GM23338 (cell line): ENCODE data around the gene CENPP. TPM values are rescaled to one million over a fixed set of nuclear protein-coding genes. Genes with fewer than 3 reads are reported as not detected.

ENCODE experiments used
- ATAC-seq: fragments of 200-7000 bp; cut with Tn5 transposase; 3 replicates; pipeline ENCODE4 v1.9.1; 2020
- DNase-seq: peaks from one replicate; pipeline ENCODE4 v3.0.0-alpha.2; 2015; ENCODE audit warnings: low spot score
- H2AFZ ChIP-seq: fragments of 200-600 bp; sonication (generic); 2 replicates; pipeline ENCODE4 v1.8.0; 2016; ENCODE audit warnings: antibody characterized with exemption, mild to moderate bottlenecking, moderate library complexity
- H3F3A ChIP-seq: fragments of 200-600 bp; sonication (generic); replicated peaks from 2 replicates; pipeline ENCODE4 v1.8.0; 2017; ENCODE audit warnings: antibody characterized with exemption, mixed run types, low read depth
- H3K27ac ChIP-seq: fragments of 200-600 bp; sonication (generic); 2 replicates; pipeline ENCODE4 v1.6.1; 2016; ENCODE audit warnings: low read depth
- H3K27me3 ChIP-seq: fragments of 200-600 bp; sonication (generic); 2 replicates; pipeline ENCODE4 v1.8.0; 2016; ENCODE audit warnings: mild to moderate bottlenecking, mixed run types, moderate library complexity; ENCODE audit not compliant: insufficient read depth
- H3K36me3 ChIP-seq: fragments of 200-600 bp; sonication (generic); 2 replicates; pipeline ENCODE4 v1.8.0; 2016; ENCODE audit warnings: mild to moderate bottlenecking; ENCODE audit not compliant: insufficient read depth
- H3K4me1 ChIP-seq: fragments of 200-600 bp; sonication (generic); 2 replicates; pipeline ENCODE4 v1.8.0; 2016; ENCODE audit warnings: mild to moderate bottlenecking, moderate library complexity; ENCODE audit not compliant: insufficient read depth
- H3K4me2 ChIP-seq: fragments of 200-600 bp; sonication (generic); 2 replicates; pipeline ENCODE4 v1.7.1; 2017; ENCODE audit warnings: mixed run types
- H3K4me3 ChIP-seq: fragments of 200-600 bp; sonication (generic); 2 replicates; pipeline ENCODE4 v1.6.1; 2016; ENCODE audit warnings: mixed run types
- H3K79me2 ChIP-seq: fragments of 200-600 bp; sonication (generic); replicated peaks from 2 replicates; pipeline ENCODE4 v1.8.0; 2017; ENCODE audit warnings: mild to moderate bottlenecking; ENCODE audit not compliant: insufficient read depth
- H3K9me2 ChIP-seq: fragments of 200-600 bp; sonication (generic); 2 replicates; pipeline ENCODE4 v1.8.0; 2017; ENCODE audit not compliant: insufficient read depth
- H4K20me1 ChIP-seq: fragments of 200-600 bp; sonication (generic); replicated peaks from 2 replicates; pipeline ENCODE4 v1.8.0; 2017; ENCODE audit warnings: mild to moderate bottlenecking; ENCODE audit not compliant: insufficient read depth
- H3K27ac Mint-ChIP-seq: 2 replicates; pipeline ENCODE4 v1.8.0; 2020; ENCODE audit warnings: inconsistent platforms, mild to moderate bottlenecking, moderate library complexity, mixed read lengths
- H3K27me3 Mint-ChIP-seq: 3 replicates; pipeline ENCODE4 v1.8.0; 2022; ENCODE audit warnings: low read depth, mild to moderate bottlenecking, moderate library complexity, mixed read lengths, inconsistent platforms; ENCODE audit not compliant: insufficient read depth, poor library complexity
- H3K36me3 Mint-ChIP-seq: 3 replicates; pipeline ENCODE4 v1.8.0; 2021; ENCODE audit warnings: low read depth, mild to moderate bottlenecking, inconsistent platforms, moderate library complexity, mixed read lengths
- H3K4me1 Mint-ChIP-seq: 3 replicates; pipeline ENCODE4 v1.8.0; 2020; ENCODE audit warnings: mild to moderate bottlenecking, inconsistent platforms, mixed read lengths
- H3K4me3 Mint-ChIP-seq: 3 replicates; pipeline ENCODE4 v1.8.0; 2021; ENCODE audit warnings: moderate library complexity, mild to moderate bottlenecking, inconsistent platforms, mixed read lengths
- H3K9me3 Mint-ChIP-seq: 3 replicates; pipeline ENCODE4 v1.8.0; 2020; ENCODE audit warnings: moderate library complexity, mild to moderate bottlenecking, inconsistent platforms, mixed read lengths
- CREB1 ChIP-seq: fragments of 250-450 bp; sonication (Bioruptor Pico); IDR thresholded peaks from 2 replicates; pipeline ENCODE4 v1.5.0; 2020; ENCODE audit warnings: low read depth, mild to moderate bottlenecking, moderate library complexity
- EZH2phosphoT487 ChIP-seq: fragments of 200-600 bp; sonication (generic); IDR thresholded peaks from one replicate; pipeline ENCODE4 v1.8.1; 2018; ENCODE audit warnings: antibody characterized with exemption; ENCODE audit not compliant: unreplicated experiment
- POLR2AphosphoS5 ChIP-seq: IDR thresholded peaks from 2 replicates; pipeline ENCODE4 v1.6.1; 2016; ENCODE audit warnings: antibody characterized with exemption, low read depth
- STAT1 ChIP-seq: IDR thresholded peaks from one replicate; pipeline ENCODE4 v1.6.1; 2016; ENCODE audit warnings: antibody characterized with exemption; ENCODE audit not compliant: unreplicated experiment
- ZNF114 ChIP-seq: fragments of 250-450 bp; sonication (Bioruptor Pico); IDR thresholded peaks from 2 replicates; pipeline ENCODE4 v1.5.0; 2020; ENCODE audit warnings: mild to moderate bottlenecking, moderate library complexity
- ZNF331 ChIP-seq: fragments of 250-450 bp; sonication (Bioruptor Pico); IDR thresholded peaks from 2 replicates; pipeline ENCODE4 v1.5.0; 2020; ENCODE audit warnings: low read depth, mild to moderate bottlenecking, moderate library complexity
- polyA plus RNA-seq: library from polyadenylated mRNA; unstranded; fragments of >200 nt; fragmentation: Nextera tagmentation; extraction: Ambion mirVana; gene quantifications from 2 replicates; pipeline ENCODE4 v1.2.1, GENCODE V29; 2016
- total RNA-seq: library from RNA; depleted of rRNA; stranded (reverse); fragments of >200 nt; shearing (Covaris generic); gene quantifications from 2 replicates; pipeline ENCODE4 v1.2.3, GENCODE V29; 2014
- TF ChIP-seq, protein P1 (sequence below): IDR thresholded peaks from one replicate; pipeline ENCODE4 v1.6.1; 2018; ENCODE audit warnings: antibody characterized with exemption; ENCODE audit not compliant: unreplicated experiment
- TF ChIP-seq, protein P2 (sequence below): IDR thresholded peaks from 2 replicates; pipeline ENCODE4 v1.6.1; 2016; ENCODE audit warnings: antibody characterized with exemption
- TF ChIP-seq, protein P3 (sequence below): fragments of 250-450 bp; sonication (Bioruptor Pico); IDR thresholded peaks from 2 replicates; pipeline ENCODE4 v1.5.0; 2020; ENCODE audit warnings: mild to moderate bottlenecking, moderate library complexity

Gene CENPP
- total and polyA plus RNA-seq, 2 experiments from 2014 or later = 11.0 to 12.6 TPM

GRCh38 chr9:92612816-92613215, 287.1 kb downstream of the CENPP start (continued):
- TF ChIP-seq, protein P1, sequence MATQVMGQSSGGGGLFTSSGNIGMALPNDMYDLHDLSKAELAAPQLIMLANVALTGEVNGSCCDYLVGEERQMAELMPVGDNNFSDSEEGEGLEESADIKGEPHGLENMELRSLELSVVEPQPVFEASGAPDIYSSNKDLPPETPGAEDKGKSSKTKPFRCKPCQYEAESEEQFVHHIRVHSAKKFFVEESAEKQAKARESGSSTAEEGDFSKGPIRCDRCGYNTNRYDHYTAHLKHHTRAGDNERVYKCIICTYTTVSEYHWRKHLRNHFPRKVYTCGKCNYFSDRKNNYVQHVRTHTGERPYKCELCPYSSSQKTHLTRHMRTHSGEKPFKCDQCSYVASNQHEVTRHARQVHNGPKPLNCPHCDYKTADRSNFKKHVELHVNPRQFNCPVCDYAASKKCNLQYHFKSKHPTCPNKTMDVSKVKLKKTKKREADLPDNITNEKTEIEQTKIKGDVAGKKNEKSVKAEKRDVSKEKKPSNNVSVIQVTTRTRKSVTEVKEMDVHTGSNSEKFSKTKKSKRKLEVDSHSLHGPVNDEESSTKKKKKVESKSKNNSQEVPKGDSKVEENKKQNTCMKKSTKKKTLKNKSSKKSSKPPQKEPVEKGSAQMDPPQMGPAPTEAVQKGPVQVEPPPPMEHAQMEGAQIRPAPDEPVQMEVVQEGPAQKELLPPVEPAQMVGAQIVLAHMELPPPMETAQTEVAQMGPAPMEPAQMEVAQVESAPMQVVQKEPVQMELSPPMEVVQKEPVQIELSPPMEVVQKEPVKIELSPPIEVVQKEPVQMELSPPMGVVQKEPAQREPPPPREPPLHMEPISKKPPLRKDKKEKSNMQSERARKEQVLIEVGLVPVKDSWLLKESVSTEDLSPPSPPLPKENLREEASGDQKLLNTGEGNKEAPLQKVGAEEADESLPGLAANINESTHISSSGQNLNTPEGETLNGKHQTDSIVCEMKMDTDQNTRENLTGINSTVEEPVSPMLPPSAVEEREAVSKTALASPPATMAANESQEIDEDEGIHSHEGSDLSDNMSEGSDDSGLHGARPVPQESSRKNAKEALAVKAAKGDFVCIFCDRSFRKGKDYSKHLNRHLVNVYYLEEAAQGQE = no peak
- no peak for TF ChIP-seq ZNF114 (CRISPR knock-in tag)
- TF ChIP-seq, protein P2, sequence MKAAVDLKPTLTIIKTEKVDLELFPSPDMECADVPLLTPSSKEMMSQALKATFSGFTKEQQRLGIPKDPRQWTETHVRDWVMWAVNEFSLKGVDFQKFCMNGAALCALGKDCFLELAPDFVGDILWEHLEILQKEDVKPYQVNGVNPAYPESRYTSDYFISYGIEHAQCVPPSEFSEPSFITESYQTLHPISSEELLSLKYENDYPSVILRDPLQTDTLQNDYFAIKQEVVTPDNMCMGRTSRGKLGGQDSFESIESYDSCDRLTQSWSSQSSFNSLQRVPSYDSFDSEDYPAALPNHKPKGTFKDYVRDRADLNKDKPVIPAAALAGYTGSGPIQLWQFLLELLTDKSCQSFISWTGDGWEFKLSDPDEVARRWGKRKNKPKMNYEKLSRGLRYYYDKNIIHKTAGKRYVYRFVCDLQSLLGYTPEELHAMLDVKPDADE = no peak

DNA sequence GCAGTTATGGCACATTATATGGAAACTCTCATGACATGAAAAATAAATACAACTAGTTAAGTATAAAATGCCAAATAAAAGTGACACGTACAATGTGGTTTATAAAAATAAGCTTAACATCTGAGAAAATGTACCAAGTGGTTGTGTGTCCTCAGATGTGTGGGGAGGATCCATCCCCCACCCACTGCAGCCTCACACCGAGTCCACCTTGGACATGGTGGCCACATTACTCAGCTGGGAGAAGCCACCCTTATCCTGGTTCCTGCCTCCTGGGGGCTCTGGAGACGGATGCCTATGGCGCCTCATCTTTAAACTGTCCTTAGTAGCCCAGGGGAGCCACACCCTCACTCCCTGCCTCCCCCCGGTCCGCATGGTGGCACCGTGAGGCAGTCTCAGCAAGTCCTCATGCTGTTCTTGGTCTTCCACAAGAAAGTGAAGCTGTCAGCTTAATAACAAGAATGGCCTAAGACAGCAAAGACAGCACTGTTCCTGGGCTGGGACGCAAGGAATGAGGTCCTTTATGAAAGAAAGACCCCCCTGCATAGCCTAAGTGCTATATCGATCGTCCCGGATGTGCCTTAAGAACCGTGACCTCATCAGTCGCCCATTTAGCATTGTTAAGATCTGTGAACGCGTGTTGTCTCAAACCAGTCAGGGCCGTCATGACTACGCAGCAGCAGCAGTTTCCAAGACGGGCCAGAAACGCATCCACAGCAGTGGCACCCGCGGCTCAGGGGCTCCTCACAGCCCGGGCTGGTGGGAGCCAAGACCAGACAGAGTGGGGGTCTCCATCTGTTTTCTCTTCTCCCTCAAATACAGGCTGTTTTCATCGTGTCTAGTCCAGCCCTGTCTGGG, 287.7 kb downstream of the CENPP start:
- no peaks in the 10 kb centered on the region for H3K27me3 Mint-ChIP-seq
- H3K4me1 Mint-ChIP-seq = no peaks in the 10 kb centered on the region
- H3K4me2 ChIP-seq = no peak overlapping the region
- H3K27me3 ChIP-seq = no peaks in the 10 kb centered on the region
- ATAC-seq (no peak), DNase-seq (no peak)
- H3K9me3 Mint-ChIP-seq = no peaks in the 10 kb centered on the region
- H3K27ac ChIP-seq = no peak overlapping the region
- no peaks in the 10 kb centered on the region for H3K79me2 ChIP-seq
- H2AFZ ChIP-seq = no peak overlapping the region
- no peaks in the 10 kb centered on the region for H3F3A ChIP-seq
- no peaks in the 10 kb centered on the region for H4K20me1 ChIP-seq
- H3K27ac Mint-ChIP-seq = no peak overlapping the region
- no peaks in the 10 kb centered on the region; the same call in 1 of the 2 replicates for H3K36me3 ChIP-seq
- no peak overlapping the region for H3K4me3 ChIP-seq
- H3K36me3 Mint-ChIP-seq = peaks cover 21% of the 10 kb centered on the region
- H3K9me2 ChIP-seq = no peaks in the 10 kb centered on the region
- H3K4me3 Mint-ChIP-seq = no peak overlapping the region
- no peaks in the 10 kb centered on the region for H3K4me1 ChIP-seq
- TF ChIP-seq, protein P1 = no peak
- TF ChIP-seq CREB1 = no peak
- TF ChIP-seq, protein P3, sequence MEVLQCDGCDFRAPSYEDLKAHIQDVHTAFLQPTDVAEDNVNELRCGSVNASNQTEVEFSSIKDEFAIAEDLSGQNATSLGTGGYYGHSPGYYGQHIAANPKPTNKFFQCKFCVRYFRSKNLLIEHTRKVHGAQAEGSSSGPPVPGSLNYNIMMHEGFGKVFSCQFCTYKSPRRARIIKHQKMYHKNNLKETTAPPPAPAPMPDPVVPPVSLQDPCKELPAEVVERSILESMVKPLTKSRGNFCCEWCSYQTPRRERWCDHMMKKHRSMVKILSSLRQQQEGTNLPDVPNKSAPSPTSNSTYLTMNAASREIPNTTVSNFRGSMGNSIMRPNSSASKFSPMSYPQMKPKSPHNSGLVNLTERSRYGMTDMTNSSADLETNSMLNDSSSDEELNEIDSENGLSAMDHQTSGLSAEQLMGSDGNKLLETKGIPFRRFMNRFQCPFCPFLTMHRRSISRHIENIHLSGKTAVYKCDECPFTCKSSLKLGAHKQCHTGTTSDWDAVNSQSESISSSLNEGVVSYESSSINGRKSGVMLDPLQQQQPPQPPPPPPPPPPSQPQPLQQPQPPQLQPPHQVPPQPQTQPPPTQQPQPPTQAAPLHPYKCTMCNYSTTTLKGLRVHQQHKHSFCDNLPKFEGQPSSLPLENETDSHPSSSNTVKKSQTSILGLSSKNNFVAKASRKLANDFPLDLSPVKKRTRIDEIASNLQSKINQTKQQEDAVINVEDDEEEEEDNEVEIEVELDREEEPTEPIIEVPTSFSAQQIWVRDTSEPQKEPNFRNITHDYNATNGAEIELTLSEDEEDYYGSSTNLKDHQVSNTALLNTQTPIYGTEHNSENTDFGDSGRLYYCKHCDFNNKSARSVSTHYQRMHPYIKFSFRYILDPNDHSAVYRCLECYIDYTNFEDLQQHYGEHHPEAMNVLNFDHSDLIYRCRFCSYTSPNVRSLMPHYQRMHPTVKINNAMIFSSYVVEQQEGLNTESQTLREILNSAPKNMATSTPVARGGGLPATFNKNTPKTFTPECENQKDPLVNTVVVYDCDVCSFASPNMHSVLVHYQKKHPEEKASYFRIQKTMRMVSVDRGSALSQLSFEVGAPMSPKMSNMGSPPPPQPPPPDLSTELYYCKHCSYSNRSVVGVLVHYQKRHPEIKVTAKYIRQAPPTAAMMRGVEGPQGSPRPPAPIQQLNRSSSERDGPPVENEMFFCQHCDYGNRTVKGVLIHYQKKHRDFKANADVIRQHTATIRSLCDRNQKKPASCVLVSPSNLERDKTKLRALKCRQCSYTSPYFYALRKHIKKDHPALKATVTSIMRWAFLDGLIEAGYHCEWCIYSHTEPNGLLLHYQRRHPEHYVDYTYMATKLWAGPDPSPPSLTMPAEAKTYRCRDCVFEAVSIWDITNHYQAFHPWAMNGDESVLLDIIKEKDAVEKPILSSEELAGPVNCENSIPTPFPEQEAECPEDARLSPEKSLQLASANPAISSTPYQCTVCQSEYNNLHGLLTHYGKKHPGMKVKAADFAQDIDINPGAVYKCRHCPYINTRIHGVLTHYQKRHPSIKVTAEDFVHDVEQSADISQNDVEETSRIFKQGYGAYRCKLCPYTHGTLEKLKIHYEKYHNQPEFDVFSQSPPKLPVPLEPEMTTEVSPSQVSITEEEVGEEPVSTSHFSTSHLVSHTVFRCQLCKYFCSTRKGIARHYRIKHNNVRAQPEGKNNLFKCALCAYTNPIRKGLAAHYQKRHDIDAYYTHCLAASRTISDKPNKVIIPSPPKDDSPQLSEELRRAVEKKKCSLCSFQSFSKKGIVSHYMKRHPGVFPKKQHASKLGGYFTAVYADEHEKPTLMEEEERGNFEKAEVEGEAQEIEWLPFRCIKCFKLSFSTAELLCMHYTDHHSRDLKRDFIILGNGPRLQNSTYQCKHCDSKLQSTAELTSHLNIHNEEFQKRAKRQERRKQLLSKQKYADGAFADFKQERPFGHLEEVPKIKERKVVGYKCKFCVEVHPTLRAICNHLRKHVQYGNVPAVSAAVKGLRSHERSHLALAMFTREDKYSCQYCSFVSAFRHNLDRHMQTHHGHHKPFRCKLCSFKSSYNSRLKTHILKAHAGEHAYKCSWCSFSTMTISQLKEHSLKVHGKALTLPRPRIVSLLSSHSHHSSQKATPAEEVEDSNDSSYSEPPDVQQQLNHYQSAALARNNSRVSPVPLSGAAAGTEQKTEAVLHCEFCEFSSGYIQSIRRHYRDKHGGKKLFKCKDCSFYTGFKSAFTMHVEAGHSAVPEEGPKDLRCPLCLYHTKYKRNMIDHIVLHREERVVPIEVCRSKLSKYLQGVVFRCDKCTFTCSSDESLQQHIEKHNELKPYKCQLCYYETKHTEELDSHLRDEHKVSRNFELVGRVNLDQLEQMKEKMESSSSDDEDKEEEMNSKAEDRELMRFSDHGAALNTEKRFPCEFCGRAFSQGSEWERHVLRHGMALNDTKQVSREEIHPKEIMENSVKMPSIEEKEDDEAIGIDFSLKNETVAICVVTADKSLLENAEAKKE = no peak
- no peak for TF ChIP-seq STAT1
- no peak for TF ChIP-seq ZNF331 (CRISPR knock-in tag)
- no peak for TF ChIP-seq POLR2AphosphoS5
- TF ChIP-seq EZH2phosphoT487 = no peak
